GM12878 (cell line): ENCODE measurements around the gene ENO2. TPM values are rescaled to one million over a fixed set of nuclear protein-coding genes. Genes with fewer than 3 reads are reported as not detected.
A peak's percentile ranks its signal among the peaks of the same experiment; 100 is the strongest.

Source experiments
- BACH1 ChIP-seq: fragments of 450-650 bp; IDR thresholded peaks from 2 replicates; pipeline ENCODE4 v1.6.1; 2017; ENCODE audit warnings: mild to moderate bottlenecking, borderline replicate concordance
- EED ChIP-seq: sonication (generic); IDR thresholded peaks from 2 replicates; pipeline ENCODE4 v1.6.1; 2016; ENCODE audit warnings: antibody characterized with exemption, low read depth
- EP300 ChIP-seq, 2 experiments: fragments of 150-350 bp in 1 of 2; IDR thresholded peaks; 2 replicates each; pipeline ENCODE4 v1.6.1; 2011 to 2012; ENCODE audit warnings: low read depth in 2 of 2, low read length in 2 of 2, borderline replicate concordance in 1 of 2, improper control_type of control experiment in 1 of 2, inconsistent platforms in 1 of 2; ENCODE audit not compliant: control insufficient read depth in 1 of 2
- ETV6 ChIP-seq, 2 experiments: fragments of 450-650 bp in 1 of 2; IDR thresholded peaks in 1 of 2; conservative IDR thresholded peaks in 1 of 2; 2 replicates each; pipeline ENCODE4 v1.6.1; 2014; ENCODE audit warnings: antibody characterized with exemption in 1 of 2, borderline replicate concordance in 1 of 2, low read depth in 1 of 2, mild to moderate bottlenecking in 1 of 2, moderate library complexity in 1 of 2
- FOXK2 ChIP-seq: fragments of 450-650 bp; IDR thresholded peaks from 2 replicates; pipeline ENCODE4 v1.6.1; 2017; ENCODE audit warnings: mild to moderate bottlenecking, moderate library complexity
- HDAC6 ChIP-seq: fragments of 200-600 bp; sonication (generic); IDR thresholded peaks from one replicate; pipeline ENCODE4 v1.8.0; 2017; ENCODE audit warnings: antibody characterized with exemption; ENCODE audit not compliant: unreplicated experiment
- KDM1A ChIP-seq: fragments of 200-600 bp; sonication (generic); IDR thresholded peaks from 2 replicates; pipeline ENCODE4 v1.6.1; 2016; ENCODE audit warnings: borderline replicate concordance
- MTA2 ChIP-seq: fragments of 450-650 bp; IDR thresholded peaks from 2 replicates; pipeline ENCODE4 v1.6.1; 2016; ENCODE audit warnings: low read depth, mild to moderate bottlenecking, moderate library complexity
- MTA3 ChIP-seq: IDR thresholded peaks from 2 replicates; pipeline ENCODE4 v1.6.1; 2012; ENCODE audit warnings: low read length, inconsistent platforms, borderline replicate concordance
- NFYB ChIP-seq: IDR thresholded peaks from 2 replicates; pipeline ENCODE4 v1.6.1; 2011; ENCODE audit warnings: low read depth, mild to moderate bottlenecking, low read length, improper control_type of control experiment, moderate library complexity; ENCODE audit not compliant: insufficient read depth
- NR2C2 ChIP-seq: IDR thresholded peaks from 2 replicates; pipeline ENCODE4 v1.6.1; 2011; ENCODE audit warnings: borderline replicate concordance, low read depth; ENCODE audit not compliant: control insufficient read depth, insufficient read length
- NR2F1 ChIP-seq: fragments of 450-650 bp; conservative IDR thresholded peaks from 2 replicates; pipeline ENCODE4 v1.6.1; 2017; ENCODE audit warnings: mild to moderate bottlenecking
- NRF1 ChIP-seq: conservative IDR thresholded peaks from 2 replicates; pipeline ENCODE4 v1.6.1; 2011; ENCODE audit warnings: mild to moderate bottlenecking, low read depth, low read length, improper control_type of control experiment
- RFX5 ChIP-seq: IDR thresholded peaks from 2 replicates; pipeline ENCODE4 v1.6.1; 2011; ENCODE audit warnings: low read depth, low read length, improper control_type of control experiment
- SMAD1 ChIP-seq: fragments of 450-650 bp; IDR thresholded peaks from 2 replicates; pipeline ENCODE4 v1.6.1; 2018; ENCODE audit warnings: mild to moderate bottlenecking, low read depth; ENCODE audit not compliant: partially characterized antibody
- SMAD5 ChIP-seq: IDR thresholded peaks from 2 replicates; pipeline ENCODE4 v1.6.1; 2016; ENCODE audit warnings: antibody characterized with exemption, low read depth
- SREBF1 ChIP-seq: IDR thresholded peaks from 2 replicates; pipeline ENCODE4 v1.6.1; 2012; ENCODE audit warnings: mild to moderate bottlenecking, low read length
- STAT1 ChIP-seq: fragments of 450-650 bp; conservative IDR thresholded peaks from 2 replicates; pipeline ENCODE4 v1.6.1; 2014; ENCODE audit warnings: antibody characterized with exemption, mild to moderate bottlenecking
- STAT3 ChIP-seq: IDR thresholded peaks from 2 replicates; pipeline ENCODE4 v1.6.1; 2011; ENCODE audit warnings: low read depth, low read length, improper control_type of control experiment
- TAF1 ChIP-seq: IDR thresholded peaks from 2 replicates; pipeline ENCODE4 v1.6.1; 2011; ENCODE audit warnings: mild to moderate bottlenecking, low read depth, low read length, borderline replicate concordance
- TARDBP ChIP-seq: IDR thresholded peaks from 2 replicates; pipeline ENCODE4 v1.6.1; 2016; ENCODE audit warnings: borderline replicate concordance
- TBL1XR1 ChIP-seq: IDR thresholded peaks from 2 replicates; pipeline ENCODE4 v1.6.1; 2012; ENCODE audit warnings: low read depth, low read length, improper control_type of control experiment
- ZNF274 ChIP-seq: IDR thresholded peaks from one replicate; pipeline ENCODE4 v1.8.0; 2011; ENCODE audit not compliant: insufficient read length, insufficient read depth
- polyA plus RNA-seq, 11 experiments: library from polyadenylated mRNA; depleted of rRNA in 4 of 11; unstranded in 6 of 11; stranded (reverse) in 5 of 11; fragments of >200 nt; fragmentation: Nextera tagmentation in 4 of 11; fragmentation: Illumina TruSeq in 1 of 11; extraction: Ambion mirVana in 4 of 11; extraction: Trizol in 1 of 11; gene quantifications; 1 replicate in 1 of 11; 2 replicates in 10 of 11; pipeline versions ENCODE4 v1.2.1 to v1.2.3, GENCODE V29; 2011 to 2016; ENCODE audit warnings: inconsistent platforms in 2 of 11, missing spikeins in 2 of 11, low read depth in 1 of 11
- total RNA-seq, 4 experiments: library from RNA; depleted of rRNA in 3 of 4; stranded (reverse); fragments of >200 nt in 3 of 4; fragmentation: Illumina TruSeq in 1 of 4; extraction: Trizol in 1 of 4; gene quantifications; 2 replicates each; pipeline versions ENCODE4 v1.2.1 to v1.2.3, GENCODE V29; 2013 to 2021
- TF ChIP-seq, protein P1 (sequence below): fragments of 450-650 bp; IDR thresholded peaks from 2 replicates; pipeline ENCODE4 v1.6.1; 2017; ENCODE audit warnings: mild to moderate bottlenecking
- TF ChIP-seq, protein P2 (sequence below): IDR thresholded peaks from 2 replicates; pipeline ENCODE4 v1.6.1; 2012; ENCODE audit warnings: low read length, inconsistent platforms
- TF ChIP-seq, protein P3 (sequence below): fragments of 450-650 bp; formaldehyde crosslinking; IDR thresholded peaks from 2 replicates; pipeline ENCODE4 v1.4.0; 2020; ENCODE audit warnings: mild to moderate bottlenecking, moderate library complexity

ENO2 gene
- total and polyA plus RNA-seq, 10 of the 15 experiments (the other 5 are each of a cell fraction or from before 2014, with no cell fraction given), result 24.8 to 196 (median 43.1) TPM

DNA sequence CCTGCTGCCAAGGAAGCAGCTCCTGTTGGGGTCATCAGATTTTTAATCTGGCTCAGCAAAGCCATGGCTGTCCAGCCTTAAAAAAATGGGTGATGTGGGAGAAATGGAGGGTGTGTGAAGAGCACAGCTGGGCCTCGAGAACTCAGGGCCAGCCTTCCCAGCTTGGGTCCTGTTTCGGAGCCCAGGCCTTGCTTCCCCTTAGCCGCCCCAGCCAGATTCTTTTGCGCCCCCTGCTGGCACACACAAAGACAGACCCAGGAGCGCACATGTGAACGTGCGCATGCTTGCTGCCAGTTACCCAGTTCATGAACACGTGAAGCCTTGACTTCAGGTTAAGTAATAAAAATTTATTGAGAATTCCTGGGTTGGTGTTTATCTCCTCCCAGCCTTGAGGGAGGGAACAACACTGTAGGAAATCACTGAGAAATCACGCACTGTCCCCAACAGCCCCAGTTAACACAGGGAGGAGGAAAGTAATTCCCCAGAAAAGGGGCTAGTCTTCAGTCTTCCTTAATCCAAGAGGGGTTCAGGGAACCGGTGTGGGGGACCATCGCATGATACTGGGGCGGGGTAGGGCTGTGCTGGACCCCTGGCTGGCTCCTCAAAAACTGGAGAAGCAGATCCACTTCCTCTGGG is 50.8 kb downstream of the ENO2 start (continued):
- TF ChIP-seq FOXK2, result no peak
- TF ChIP-seq NR2C2, result no peak
- peak; percentile 63 for TF ChIP-seq NRF1
- no peak for TF ChIP-seq HDAC6
- TF ChIP-seq SMAD1, result no peak
- TF ChIP-seq BACH1, result no peak; the same call in 1 of the 2 replicates
- TF ChIP-seq, protein P1, sequence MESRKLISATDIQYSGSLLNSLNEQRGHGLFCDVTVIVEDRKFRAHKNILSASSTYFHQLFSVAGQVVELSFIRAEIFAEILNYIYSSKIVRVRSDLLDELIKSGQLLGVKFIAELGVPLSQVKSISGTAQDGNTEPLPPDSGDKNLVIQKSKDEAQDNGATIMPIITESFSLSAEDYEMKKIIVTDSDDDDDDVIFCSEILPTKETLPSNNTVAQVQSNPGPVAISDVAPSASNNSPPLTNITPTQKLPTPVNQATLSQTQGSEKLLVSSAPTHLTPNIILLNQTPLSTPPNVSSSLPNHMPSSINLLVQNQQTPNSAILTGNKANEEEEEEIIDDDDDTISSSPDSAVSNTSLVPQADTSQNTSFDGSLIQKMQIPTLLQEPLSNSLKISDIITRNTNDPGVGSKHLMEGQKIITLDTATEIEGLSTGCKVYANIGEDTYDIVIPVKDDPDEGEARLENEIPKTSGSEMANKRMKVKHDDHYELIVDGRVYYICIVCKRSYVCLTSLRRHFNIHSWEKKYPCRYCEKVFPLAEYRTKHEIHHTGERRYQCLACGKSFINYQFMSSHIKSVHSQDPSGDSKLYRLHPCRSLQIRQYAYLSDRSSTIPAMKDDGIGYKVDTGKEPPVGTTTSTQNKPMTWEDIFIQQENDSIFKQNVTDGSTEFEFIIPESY, result no peak
- TF ChIP-seq, protein P2, sequence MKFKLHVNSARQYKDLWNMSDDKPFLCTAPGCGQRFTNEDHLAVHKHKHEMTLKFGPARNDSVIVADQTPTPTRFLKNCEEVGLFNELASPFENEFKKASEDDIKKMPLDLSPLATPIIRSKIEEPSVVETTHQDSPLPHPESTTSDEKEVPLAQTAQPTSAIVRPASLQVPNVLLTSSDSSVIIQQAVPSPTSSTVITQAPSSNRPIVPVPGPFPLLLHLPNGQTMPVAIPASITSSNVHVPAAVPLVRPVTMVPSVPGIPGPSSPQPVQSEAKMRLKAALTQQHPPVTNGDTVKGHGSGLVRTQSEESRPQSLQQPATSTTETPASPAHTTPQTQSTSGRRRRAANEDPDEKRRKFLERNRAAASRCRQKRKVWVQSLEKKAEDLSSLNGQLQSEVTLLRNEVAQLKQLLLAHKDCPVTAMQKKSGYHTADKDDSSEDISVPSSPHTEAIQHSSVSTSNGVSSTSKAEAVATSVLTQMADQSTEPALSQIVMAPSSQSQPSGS, result no peak
- 0 out of 2 replicates have a peak, but pooled peaks have one; percentile 40 for TF ChIP-seq SMAD5
- no peak for TF ChIP-seq TBL1XR1
- TF ChIP-seq ZNF274, result no peak
- no peak for TF ChIP-seq RFX5
- 0 out of 4 replicates have a peak, but pooled peaks of 1 of the 2 experiments have one; percentile 11 for TF ChIP-seq EP300 (IDR thresholded peaks at IDR 0.05; ENCODE audit: borderline replicate concordance in 1 of 2, control insufficient read depth in 1 of 2, low read depth in 2 of 2, low read length in 2 of 2)
- TF ChIP-seq NR2F1, result no peak
- no peak for TF ChIP-seq SREBF1
- no peak for TF ChIP-seq TAF1
- TF ChIP-seq MTA3, result no peak
- TF ChIP-seq ETV6 (conservative IDR thresholded peaks at IDR 0.05 in 1 of 2, IDR thresholded peaks at IDR 0.05 in 1 of 2; ENCODE audit: borderline replicate concordance in 1 of 2, low read depth in 1 of 2), result no peak
- TF ChIP-seq EED, result peak; percentile 53; the same call in 1 of the 2 replicates
- TF ChIP-seq, protein P3, sequence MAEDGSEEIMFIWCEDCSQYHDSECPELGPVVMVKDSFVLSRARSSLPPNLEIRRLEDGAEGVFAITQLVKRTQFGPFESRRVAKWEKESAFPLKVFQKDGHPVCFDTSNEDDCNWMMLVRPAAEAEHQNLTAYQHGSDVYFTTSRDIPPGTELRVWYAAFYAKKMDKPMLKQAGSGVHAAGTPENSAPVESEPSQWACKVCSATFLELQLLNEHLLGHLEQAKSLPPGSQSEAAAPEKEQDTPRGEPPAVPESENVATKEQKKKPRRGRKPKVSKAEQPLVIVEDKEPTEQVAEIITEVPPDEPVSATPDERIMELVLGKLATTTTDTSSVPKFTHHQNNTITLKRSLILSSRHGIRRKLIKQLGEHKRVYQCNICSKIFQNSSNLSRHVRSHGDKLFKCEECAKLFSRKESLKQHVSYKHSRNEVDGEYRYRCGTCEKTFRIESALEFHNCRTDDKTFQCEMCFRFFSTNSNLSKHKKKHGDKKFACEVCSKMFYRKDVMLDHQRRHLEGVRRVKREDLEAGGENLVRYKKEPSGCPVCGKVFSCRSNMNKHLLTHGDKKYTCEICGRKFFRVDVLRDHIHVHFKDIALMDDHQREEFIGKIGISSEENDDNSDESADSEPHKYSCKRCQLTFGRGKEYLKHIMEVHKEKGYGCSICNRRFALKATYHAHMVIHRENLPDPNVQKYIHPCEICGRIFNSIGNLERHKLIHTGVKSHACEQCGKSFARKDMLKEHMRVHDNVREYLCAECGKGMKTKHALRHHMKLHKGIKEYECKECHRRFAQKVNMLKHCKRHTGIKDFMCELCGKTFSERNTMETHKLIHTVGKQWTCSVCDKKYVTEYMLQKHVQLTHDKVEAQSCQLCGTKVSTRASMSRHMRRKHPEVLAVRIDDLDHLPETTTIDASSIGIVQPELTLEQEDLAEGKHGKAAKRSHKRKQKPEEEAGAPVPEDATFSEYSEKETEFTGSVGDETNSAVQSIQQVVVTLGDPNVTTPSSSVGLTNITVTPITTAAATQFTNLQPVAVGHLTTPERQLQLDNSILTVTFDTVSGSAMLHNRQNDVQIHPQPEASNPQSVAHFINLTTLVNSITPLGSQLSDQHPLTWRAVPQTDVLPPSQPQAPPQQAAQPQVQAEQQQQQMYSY (CRISPR knock-in tag), result no peak
- no peak for TF ChIP-seq NFYB
- no peak for TF ChIP-seq KDM1A
- TF ChIP-seq STAT3, result no peak
- TF ChIP-seq TARDBP, result peak; percentile 55; the same call in 1 of the 2 replicates
- TF ChIP-seq MTA2, result no peak
- no peak for TF ChIP-seq STAT1
